SK-N-SH treated with all-trans-retinoic acid at 6 μM for 48 hours (cell line): ENCODE results near the gene ZBTB32.

Experiments used
- ATAC-seq: fragments of 200-7000 bp; cut with Tn5 transposase; 3 replicates; pipeline ENCODE4 v1.9.1; 2020; ENCODE audit warnings: mild to moderate bottlenecking, moderate library complexity
- ARNTL ChIP-seq: fragments of 450-650 bp; formaldehyde crosslinking; IDR thresholded peaks from 2 replicates; pipeline ENCODE4 v1.5.0; 2020; ENCODE audit warnings: low read depth, mild to moderate bottlenecking, moderate library complexity, borderline replicate concordance
- CREB5 ChIP-seq: fragments of 250-450 bp; sonication (Bioruptor Pico); IDR thresholded peaks from 2 replicates; pipeline ENCODE4 v1.5.1; 2020; ENCODE audit warnings: low read depth, mild to moderate bottlenecking, moderate library complexity
- CSDC2 ChIP-seq: fragments of 250-450 bp; sonication (Bioruptor Pico); IDR thresholded peaks from 2 replicates; pipeline ENCODE4 v1.5.0; 2020; ENCODE audit warnings: mild to moderate bottlenecking, moderate library complexity
- CSRNP3 ChIP-seq: fragments of 250-450 bp; sonication (Bioruptor Pico); IDR thresholded peaks from 2 replicates; pipeline ENCODE4 v1.5.1; 2021; ENCODE audit warnings: mild to moderate bottlenecking, moderate library complexity
- ESRRG ChIP-seq: fragments of 250-450 bp; sonication (Bioruptor Pico); IDR thresholded peaks from 2 replicates; pipeline ENCODE4 v1.6.1; 2021; ENCODE audit warnings: mild to moderate bottlenecking
- GLIS3 ChIP-seq: fragments of 250-450 bp; sonication (Bioruptor Pico); IDR thresholded peaks from 2 replicates; pipeline ENCODE4 v1.5.0; 2020; ENCODE audit warnings: mild to moderate bottlenecking, moderate library complexity
- PATZ1 ChIP-seq: fragments of 250-450 bp; sonication (Bioruptor Pico); IDR thresholded peaks from 2 replicates; pipeline ENCODE4 v1.8.0; 2020; ENCODE audit warnings: mild to moderate bottlenecking, moderate library complexity, borderline replicate concordance
- RARB ChIP-seq: fragments of 250-450 bp; sonication (Bioruptor Pico); IDR thresholded peaks from 2 replicates; pipeline ENCODE4 v1.8.0; 2021; ENCODE audit warnings: mild to moderate bottlenecking, moderate library complexity
- TOX ChIP-seq: fragments of 250-450 bp; sonication (Bioruptor Pico); IDR thresholded peaks from 2 replicates; pipeline ENCODE4 v1.8.0; 2021; ENCODE audit warnings: mild to moderate bottlenecking, moderate library complexity, borderline replicate concordance
- TSHZ2 ChIP-seq: fragments of 250-450 bp; sonication (Bioruptor Pico); IDR thresholded peaks from 2 replicates; pipeline ENCODE4 v1.5.0; 2020; ENCODE audit warnings: mild to moderate bottlenecking, moderate library complexity
- ZC3H10 ChIP-seq: fragments of 250-450 bp; sonication (Bioruptor Pico); IDR thresholded peaks from 2 replicates; pipeline ENCODE4 v1.5.1; 2021; ENCODE audit warnings: mild to moderate bottlenecking, moderate library complexity
- ZNF70 ChIP-seq: fragments of 450-650 bp; formaldehyde crosslinking; IDR thresholded peaks from 2 replicates; pipeline ENCODE4 v1.5.0; 2020; ENCODE audit warnings: mild to moderate bottlenecking, moderate library complexity
- ZNF8 ChIP-seq: fragments of 450-650 bp; formaldehyde crosslinking; IDR thresholded peaks from 2 replicates; pipeline ENCODE4 v1.5.0; 2020; ENCODE audit warnings: mild to moderate bottlenecking, moderate library complexity

ZBTB32 gene

GRCh38 chr19:35748106-35749020 is 44.0 kb downstream of the ZBTB32 start, which contains the start of gene LIN37:
Gene LIN37 (plus strand): TSS chr19:35748576. CDS start chr19:35748725, 149 bp downstream.
- TF ChIP-seq CREB5 (CRISPR knock-in tag), result no peak
- no peak for TF ChIP-seq GLIS3 (CRISPR knock-in tag)
- TF ChIP-seq TSHZ2 (CRISPR knock-in tag), result 0 out of 2 replicates have a peak, but pooled peaks have one; percentile 13
- TF ChIP-seq RARB (CRISPR knock-in tag), result no peak
- TF ChIP-seq CSRNP3 (CRISPR knock-in tag), result no peak
- no peak for TF ChIP-seq TOX (CRISPR knock-in tag)
- peak; percentile 87 for ATAC-seq

GRCh38 chr19:35750167-35750566 is 45.8 kb downstream of the ZBTB32 start:
- no peak for ATAC-seq
- no peak for TF ChIP-seq TSHZ2 (CRISPR knock-in tag)
- no peak for TF ChIP-seq ARNTL (CRISPR knock-in tag)
- TF ChIP-seq ZNF8 (CRISPR knock-in tag), result no peak
- no peak for TF ChIP-seq ZC3H10 (CRISPR knock-in tag)
- no peak for TF ChIP-seq ESRRG (CRISPR knock-in tag)
- no peak for TF ChIP-seq CSDC2 (CRISPR knock-in tag)

GRCh38 chr19:35751839-35752745 is 47.7 kb downstream of the ZBTB32 start:
- no peak for ATAC-seq

More at GRCh38 chr19:35751839-35752745, 47.7 kb downstream of the ZBTB32 start:
- TF ChIP-seq RARB (CRISPR knock-in tag), result no peak
- TF ChIP-seq ZNF70 (CRISPR knock-in tag), result no peak
- TF ChIP-seq PATZ1, result no peak
- no peak for TF ChIP-seq ESRRG (CRISPR knock-in tag)
- TF ChIP-seq ARNTL (CRISPR knock-in tag), result no peak
- TF ChIP-seq, all 23 proteins: peak for 0
